Bronchus fibroblast of lung (primary cell): ENCODE data around the gene HMGB2. TPM values are rescaled to one million over a fixed set of nuclear protein-coding genes. Genes with fewer than 3 reads are reported as not detected.

Source experiments
- total RNA-seq: library from RNA; depleted of rRNA; stranded (reverse); fragments of >200 nt; gene quantifications from 2 replicates; pipeline ENCODE4 v1.2.3, GENCODE V29; 2015

The HMGB2 gene
- 188 and 273 TPM in 2 replicates for total RNA-seq

GRCh38 chr4:173334085-173334890 is at the start of gene HMGB2:
TSS of gene HMGB2 (minus strand) at chr4:173334358. CDS start at chr4:173333649, 709 bp downstream.

GRCh38 chr4:173370477-173371291 is 36.5 kb upstream of the HMGB2 start, which contains the start of gene SAP30:
TSS of gene SAP30 (plus strand) at chr4:173370954. CDS start at chr4:173371183, 229 bp downstream.

Other genes starting within 250 kb of the HMGB2 start
- gene GALNT7, start 165.5 kb downstream of the HMGB2 start, total RNA-seq: 15.2 and 19.3 TPM in 2 replicates
- gene SAP30, start 36.6 kb upstream of the HMGB2 start, total RNA-seq: 29.0 and 44.9 TPM in 2 replicates
- gene SCRG1, start 64.8 kb upstream of the HMGB2 start, total RNA-seq: under 0.01 TPM in 1 of 2 replicates, not detected in the other
- gene HAND2, start 195.9 kb upstream of the HMGB2 start, total RNA-seq: 0.30 and 0.84 TPM in 2 replicates